HG03196 (cell line): ENCODE results near the gene ACRBP.
"Not testable (repeated sequence)": the region's sequence is repeated elsewhere in the genome, so short reads cannot be mapped to it uniquely, and the experiment has no call there.

Experiments
- ATAC-seq: cut with Tn5 transposase; IDR thresholded peaks from one replicate; pipeline ENCODE4 v1.9.1; 2021; ENCODE audit not compliant: unreplicated experiment

The ACRBP gene

GRCh38 chr12:6618483-6619225, 28.6 kb downstream of the ACRBP start:
- ATAC-seq, result no peak

- ATAC-seq, result no peak
Measured at GRCh38 chr12:6615802-6616201, 31.4 kb downstream of the ACRBP start.

GRCh38 chr12:6614513-6615172, 32.6 kb downstream of the ACRBP start:
- no peak for ATAC-seq

- ATAC-seq, result no peak
Measured at GRCh38 chr12:6613776-6614512, 33.3 kb downstream of the ACRBP start.

GRCh38 chr12:6613015-6613775, 34.0 kb downstream of the ACRBP start:
- no peak for ATAC-seq

GRCh38 chr12:6612652-6613014, 34.6 kb downstream of the ACRBP start:
- ATAC-seq, result no peak

- no peak for ATAC-seq
Measured at GRCh38 chr12:6612247-6612646, 35.0 kb downstream of the ACRBP start.

- ATAC-seq, result no peak
Measured at GRCh38 chr12:6608592-6609281, 38.5 kb downstream of the ACRBP start.

- peak; percentile 27 for ATAC-seq
Measured at GRCh38 chr12:6607751-6608591, 39.3 kb downstream of the ACRBP start.

- no peak for ATAC-seq
Measured at GRCh38 chr12:6606331-6607131, 40.7 kb downstream of the ACRBP start.

GRCh38 chr12:6605421-6606330, 41.6 kb downstream of the ACRBP start:
- no peak for ATAC-seq

GRCh38 chr12:6604259-6605029, 42.8 kb downstream of the ACRBP start:
- no peak for ATAC-seq

- no peak for ATAC-seq
Measured at GRCh38 chr12:6603095-6603567, 44.1 kb downstream of the ACRBP start.

GRCh38 chr12:6602526-6602925, 44.7 kb downstream of the ACRBP start:
- ATAC-seq, result no peak

- not testable (repeated sequence) for ATAC-seq
Measured at GRCh38 chr12:6595673-6596072, 51.6 kb downstream of the ACRBP start.

- ATAC-seq, result no peak
Measured at GRCh38 chr12:6592087-6592486, 55.1 kb downstream of the ACRBP start.
